ENCODE data around the gene KEL.
A peak's percentile ranks its signal among the peaks of the same experiment; 100 is the strongest.

KEL gene

DNA sequence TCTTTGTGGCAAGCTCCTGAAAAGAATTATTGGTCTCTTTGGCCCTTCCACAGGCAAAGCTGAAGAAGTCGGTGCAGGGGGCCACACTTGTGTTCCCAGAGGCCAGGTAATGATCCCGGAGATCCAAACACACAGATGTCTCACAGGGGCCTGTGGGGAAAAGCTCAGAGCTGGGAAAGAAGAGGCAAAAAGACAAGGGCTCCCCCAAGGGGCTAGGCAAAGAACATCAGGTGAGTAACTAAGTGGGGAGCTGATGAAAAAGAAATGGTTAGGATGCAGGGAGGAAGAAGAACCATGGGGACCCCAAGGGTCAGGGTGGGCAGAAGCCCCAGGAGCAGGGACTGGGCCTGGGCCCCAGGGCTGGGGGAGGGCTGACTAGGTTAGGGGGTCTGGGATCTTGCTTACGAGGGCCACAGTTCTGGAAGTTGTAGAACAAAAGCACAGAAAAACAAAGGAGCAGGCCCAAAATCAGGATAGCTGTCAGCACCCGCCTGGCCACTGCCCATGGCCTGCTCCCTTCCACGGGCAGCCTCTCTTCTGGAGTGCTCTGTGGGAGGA is 1.1 kb downstream of the KEL start:
- Histone ChIP-seq H3K4me3 (replicated peaks; ENCODE audit: low read depth, low read length) (no peak overlapping the region), H3K36me3 (ENCODE audit: control insufficient read depth, insufficient read depth, low read length) (no peaks in the 10 kb centered on the region), H3K27me3 (replicated peaks; ENCODE audit: control insufficient read depth, insufficient read depth, low read length) (no peaks in the 10 kb centered on the region)
- TF ChIP-seq CTCF (IDR thresholded peaks at IDR 0.05; ENCODE audit: insufficient read depth, low read length, poor library complexity, severe bottlenecking) = peak; percentile 50
- no peak for DNase-seq (ENCODE audit: extremely low read depth, insufficient read length)

DNA sequence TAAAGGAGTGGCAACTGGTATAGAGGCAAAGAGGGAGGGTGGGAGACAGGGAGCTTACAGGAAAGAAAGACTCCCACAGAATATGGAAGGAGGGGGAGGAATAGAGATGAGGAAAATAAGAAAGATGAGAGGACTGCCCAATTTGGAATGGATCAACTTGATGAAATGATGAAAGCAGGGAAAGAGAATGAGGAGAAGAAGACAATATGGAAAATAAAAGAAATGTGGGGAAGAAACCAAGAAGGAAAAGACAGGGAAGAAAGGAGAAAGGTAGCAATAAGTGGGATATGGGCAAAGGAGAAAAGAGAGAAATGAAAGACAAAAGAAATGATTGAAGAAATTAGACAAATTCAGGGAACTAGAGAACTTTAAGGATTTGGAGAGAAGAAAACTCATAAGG is 3.0 kb downstream of the KEL start:
- no peak overlapping the region for H3K4me3 ChIP-seq (replicated peaks; ENCODE audit: low read depth, low read length)
- no peaks in the 10 kb centered on the region for H3K27me3 ChIP-seq (replicated peaks; ENCODE audit: control insufficient read depth, insufficient read depth, low read length)
- H3K36me3 ChIP-seq (ENCODE audit: control insufficient read depth, insufficient read depth, low read length) = no peaks in the 10 kb centered on the region
- no peak for DNase-seq (ENCODE audit: extremely low read depth, insufficient read length)
- no peak for TF ChIP-seq CTCF (IDR thresholded peaks at IDR 0.05; ENCODE audit: insufficient read depth, low read length, poor library complexity, severe bottlenecking)

- no peak for DNase-seq (ENCODE audit: extremely low read depth, insufficient read length)
- Histone ChIP-seq H3K27me3 (replicated peaks; ENCODE audit: control insufficient read depth, insufficient read depth, low read length) (no peaks in the 10 kb centered on the region), H3K4me3 (replicated peaks; ENCODE audit: low read depth, low read length) (no peak overlapping the region), H3K36me3 (ENCODE audit: control insufficient read depth, insufficient read depth, low read length) (no peaks in the 10 kb centered on the region)
- TF ChIP-seq CTCF (IDR thresholded peaks at IDR 0.05; ENCODE audit: insufficient read depth, low read length, poor library complexity, severe bottlenecking) = no peak
These were observed 4.4 kb downstream of the KEL start for GRCh38 chr7:142957723-142958122.

DNA sequence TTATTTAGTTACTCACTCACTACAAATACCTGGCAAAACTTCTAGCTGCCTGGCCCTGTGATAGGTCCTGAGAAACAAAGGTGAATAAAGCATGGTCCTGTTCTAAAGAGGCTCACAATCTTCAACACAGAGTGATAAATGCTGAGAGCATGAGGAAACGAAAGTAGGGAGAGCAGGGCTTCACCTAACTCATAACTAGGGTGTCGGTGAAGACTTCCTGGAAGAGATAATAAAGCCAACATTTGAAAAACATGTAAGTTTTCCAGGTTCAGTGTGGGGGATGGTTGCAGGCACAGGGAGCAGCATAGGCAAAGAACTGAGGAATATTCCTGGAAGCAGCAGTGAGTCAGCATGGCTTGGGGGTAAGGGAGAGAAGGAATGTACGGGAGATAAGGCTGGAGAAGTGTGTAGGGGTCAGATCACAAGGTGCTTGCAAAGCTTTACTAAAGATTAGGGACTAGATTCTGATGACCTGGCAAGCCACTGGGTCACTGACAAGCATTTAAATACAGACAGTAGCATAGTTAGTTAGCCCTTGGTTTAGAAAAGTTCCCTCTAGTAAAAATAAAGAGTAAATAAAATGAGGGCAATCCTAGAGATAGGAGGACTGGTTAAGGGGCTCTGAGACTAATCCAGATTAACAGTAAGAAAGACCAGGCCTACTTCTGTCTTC is 5.1 kb downstream of the KEL start:
- no peak for DNase-seq (ENCODE audit: extremely low read depth, insufficient read length)
- no peak overlapping the region for H3K4me3 ChIP-seq (replicated peaks; ENCODE audit: low read depth, low read length)
- H3K27me3 ChIP-seq (replicated peaks; ENCODE audit: control insufficient read depth, insufficient read depth, low read length) = no peaks in the 10 kb centered on the region
- no peaks in the 10 kb centered on the region for H3K36me3 ChIP-seq (ENCODE audit: control insufficient read depth, insufficient read depth, low read length)
- TF ChIP-seq CTCF (IDR thresholded peaks at IDR 0.05; ENCODE audit: insufficient read depth, low read length, poor library complexity, severe bottlenecking) = no peak

- Histone ChIP-seq H3K27me3 (replicated peaks; ENCODE audit: control insufficient read depth, insufficient read depth, low read length) (no peaks in the 10 kb centered on the region), H3K4me3 (replicated peaks; ENCODE audit: low read depth, low read length) (no peak overlapping the region), H3K36me3 (ENCODE audit: control insufficient read depth, insufficient read depth, low read length) (no peaks in the 10 kb centered on the region)
- DNase-seq (ENCODE audit: extremely low read depth, insufficient read length) = no peak
- no peak for TF ChIP-seq CTCF (IDR thresholded peaks at IDR 0.05; ENCODE audit: insufficient read depth, low read length, poor library complexity, severe bottlenecking)
These were observed 7.4 kb downstream of the KEL start for GRCh38 chr7:142954680-142955268.

Data from GM06990 (cell line).